HG03442 (cell line): ENCODE data around the gene ATP6V0D1.
"Not testable (repeated sequence)": the region's sequence is repeated elsewhere in the genome, so short reads cannot be mapped to it uniquely, and the experiment has no call there.

Source experiments
- ATAC-seq: cut with Tn5 transposase; IDR thresholded peaks from one replicate; pipeline ENCODE4 v1.9.1; 2021; ENCODE audit warnings: mild to moderate bottlenecking, moderate library complexity; ENCODE audit not compliant: unreplicated experiment

The ATP6V0D1 gene

DNA sequence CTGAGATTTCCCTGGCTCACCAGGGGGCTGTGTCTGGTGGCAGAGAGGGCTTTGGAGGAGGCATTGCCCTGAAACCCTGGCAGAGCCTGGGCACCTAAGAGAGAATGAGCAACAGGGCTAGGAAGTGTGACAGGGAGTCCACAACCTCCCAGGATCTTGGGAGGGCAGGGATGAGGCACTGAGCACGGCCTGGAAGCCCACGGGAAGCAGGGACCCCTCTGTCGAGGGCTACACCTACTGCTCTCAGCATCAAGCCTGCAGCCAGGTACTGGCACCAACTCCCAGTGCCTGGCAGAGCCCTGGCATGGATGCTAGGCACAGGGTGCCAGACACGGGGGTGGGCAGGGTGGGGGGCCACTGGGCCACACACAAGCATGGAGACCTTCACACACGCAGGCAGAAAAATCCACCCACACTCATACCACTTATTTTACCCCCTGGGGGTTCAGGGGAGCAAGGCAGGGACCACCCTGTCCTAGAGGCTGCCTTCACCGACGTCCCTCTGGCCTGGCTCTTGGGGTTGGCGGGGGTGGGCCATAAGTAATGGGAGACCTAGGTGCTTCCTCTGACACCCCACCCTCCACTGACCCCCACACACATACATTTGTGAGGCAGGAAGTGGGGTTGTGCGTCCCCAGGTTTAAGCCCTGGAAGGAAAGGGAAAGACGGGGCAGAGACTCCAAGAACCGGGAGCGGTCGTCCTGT, 51.0 kb downstream of the ATP6V0D1 start:
- ATAC-seq = no peak

- ATAC-seq = no peak
Observed at GRCh38 chr16:67429053-67429798, 51.7 kb downstream of the ATP6V0D1 start.

- ATAC-seq = no peak
Observed at GRCh38 chr16:67428146-67428731, 52.7 kb downstream of the ATP6V0D1 start.

GRCh38 chr16:67426950-67427349, 54.0 kb downstream of the ATP6V0D1 start:
- no peak for ATAC-seq

GRCh38 chr16:67426022-67426421, 54.9 kb downstream of the ATP6V0D1 start:
- ATAC-seq = no peak

DNA sequence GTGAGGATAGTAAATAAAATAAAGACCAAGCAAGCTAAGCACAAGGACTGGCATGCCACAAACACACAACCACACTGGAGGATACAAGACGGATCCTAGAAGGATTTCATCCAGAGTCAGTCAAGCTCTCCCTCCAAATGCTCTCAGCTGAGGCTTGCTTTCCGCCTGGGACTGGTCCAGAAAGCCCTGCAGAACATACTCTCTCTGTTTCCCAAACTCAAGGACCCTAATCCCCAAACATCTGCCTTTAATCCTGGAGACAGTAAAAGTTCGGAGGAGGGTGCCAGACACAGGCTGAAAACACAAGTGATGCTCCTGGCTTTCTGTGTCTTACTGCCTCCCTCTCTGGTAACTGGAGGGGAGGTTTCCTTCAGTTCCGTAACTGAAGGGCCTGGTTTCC, 55.4 kb downstream of the ATP6V0D1 start:
- no peak for ATAC-seq

- ATAC-seq = no peak
Observed at GRCh38 chr16:67425061-67425460, 55.9 kb downstream of the ATP6V0D1 start.

DNA sequence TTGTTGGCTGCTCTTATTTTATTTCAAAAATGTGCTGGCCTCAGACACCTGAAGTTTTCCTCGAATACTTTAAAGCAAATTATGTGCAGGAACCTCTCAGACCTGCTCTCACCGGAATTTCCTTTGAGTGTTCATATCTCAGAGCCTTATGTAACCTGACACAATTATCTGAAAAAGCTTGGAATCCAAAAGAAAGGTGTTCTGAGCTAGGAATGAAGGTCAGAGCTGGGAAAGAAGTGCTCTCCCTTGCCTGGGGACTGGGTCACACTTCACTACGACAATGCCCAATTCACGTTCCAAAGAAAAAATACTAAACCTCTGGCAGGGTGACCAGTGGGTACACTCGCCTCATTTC, 56.7 kb downstream of the ATP6V0D1 start:
- ATAC-seq = no peak

DNA sequence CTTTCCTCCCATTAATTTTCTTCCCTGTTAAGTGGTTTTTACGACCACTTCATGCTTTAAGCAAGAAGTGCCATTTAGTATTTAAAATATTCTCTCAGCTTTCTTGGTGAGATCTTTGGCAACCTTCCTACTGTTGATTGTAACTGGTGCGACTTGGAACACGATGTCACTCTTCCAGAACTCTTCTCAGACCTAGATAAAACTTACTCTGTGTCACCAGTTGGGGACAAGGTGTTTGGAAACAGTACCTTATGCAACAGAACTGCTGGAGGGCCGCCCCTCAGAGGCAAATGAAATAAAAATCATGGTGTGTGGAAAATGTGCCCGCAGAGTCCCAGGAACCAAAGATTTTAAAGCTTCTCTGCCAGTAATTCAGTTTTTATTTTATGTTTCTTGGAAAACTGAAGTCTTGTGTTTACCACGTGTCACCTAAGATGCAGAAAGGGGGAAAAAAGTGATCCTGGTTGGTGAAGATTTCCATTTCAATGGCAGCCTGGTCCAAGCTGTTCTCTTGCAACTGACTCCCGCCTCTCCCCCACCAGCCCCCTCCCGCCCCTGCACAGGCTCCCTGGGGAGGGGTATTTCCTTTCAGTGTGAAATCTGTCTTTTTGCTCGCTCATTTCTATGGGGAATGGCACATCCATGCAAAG, 57.2 kb downstream of the ATP6V0D1 start:
- no peak for ATAC-seq

DNA sequence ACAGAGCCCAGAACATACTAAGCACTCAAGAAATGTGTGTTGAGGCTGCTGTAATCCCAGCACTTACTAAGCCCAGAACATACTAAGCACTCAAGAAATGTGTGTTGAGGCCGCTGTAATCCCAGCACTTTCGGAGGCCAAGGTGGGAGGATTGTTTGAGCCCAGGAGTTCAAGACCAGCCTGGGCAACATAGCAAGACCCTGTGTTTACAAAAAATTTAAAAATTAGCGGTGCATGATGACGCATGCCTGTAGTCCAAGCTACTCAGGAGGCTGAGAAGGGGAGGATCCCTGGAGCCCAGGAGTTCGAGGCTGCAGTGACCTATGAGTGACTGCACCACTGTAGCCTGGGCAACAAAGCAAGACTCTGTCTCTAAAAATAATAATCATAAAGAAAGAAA, 57.9 kb downstream of the ATP6V0D1 start:
- ATAC-seq = no peak

DNA sequence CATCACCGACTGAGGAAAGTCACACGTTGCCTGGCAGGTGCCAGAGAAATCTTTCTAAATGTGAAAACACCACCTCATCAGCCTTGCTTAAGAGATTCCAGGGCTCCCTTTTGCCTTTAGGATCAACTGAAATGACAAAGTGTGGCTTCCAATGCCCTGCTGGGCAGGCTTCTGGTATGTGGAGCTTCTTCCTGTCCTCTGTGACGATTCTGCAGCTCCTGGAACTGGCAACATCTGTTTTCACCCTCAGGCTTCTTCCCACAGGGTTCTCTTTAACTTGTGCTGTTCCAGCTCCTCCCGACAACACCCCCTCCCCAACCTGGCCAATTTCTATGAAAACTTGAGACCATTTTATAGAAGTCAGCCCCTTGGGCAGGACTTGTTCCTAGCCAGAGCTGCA, 59.9 kb downstream of the ATP6V0D1 start:
- no peak for ATAC-seq

GRCh38 chr16:67419931-67420330, 61.0 kb downstream of the ATP6V0D1 start:
- no peak for ATAC-seq

DNA sequence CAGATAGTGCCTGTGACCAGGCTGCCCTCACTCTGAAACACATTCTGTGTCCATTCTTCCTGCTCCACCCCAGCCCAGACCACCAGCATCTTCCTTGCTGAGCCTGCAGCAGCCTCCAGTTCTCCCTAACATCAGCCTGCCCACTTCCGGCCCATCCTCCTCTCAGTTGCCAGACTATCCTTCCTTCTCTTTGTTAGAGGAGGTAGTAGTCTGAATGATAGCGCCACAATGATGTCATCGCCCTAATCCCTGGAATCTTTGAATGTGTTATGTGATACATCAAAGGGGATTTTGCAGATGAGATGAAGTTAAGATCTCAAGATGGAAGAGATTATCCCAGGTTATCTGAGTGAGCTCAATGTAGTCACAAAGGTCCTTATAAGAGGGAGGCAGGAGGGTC, 61.5 kb downstream of the ATP6V0D1 start:
- ATAC-seq = no peak

- no peak for ATAC-seq
Observed at GRCh38 chr16:67417333-67418061, 63.5 kb downstream of the ATP6V0D1 start.

DNA sequence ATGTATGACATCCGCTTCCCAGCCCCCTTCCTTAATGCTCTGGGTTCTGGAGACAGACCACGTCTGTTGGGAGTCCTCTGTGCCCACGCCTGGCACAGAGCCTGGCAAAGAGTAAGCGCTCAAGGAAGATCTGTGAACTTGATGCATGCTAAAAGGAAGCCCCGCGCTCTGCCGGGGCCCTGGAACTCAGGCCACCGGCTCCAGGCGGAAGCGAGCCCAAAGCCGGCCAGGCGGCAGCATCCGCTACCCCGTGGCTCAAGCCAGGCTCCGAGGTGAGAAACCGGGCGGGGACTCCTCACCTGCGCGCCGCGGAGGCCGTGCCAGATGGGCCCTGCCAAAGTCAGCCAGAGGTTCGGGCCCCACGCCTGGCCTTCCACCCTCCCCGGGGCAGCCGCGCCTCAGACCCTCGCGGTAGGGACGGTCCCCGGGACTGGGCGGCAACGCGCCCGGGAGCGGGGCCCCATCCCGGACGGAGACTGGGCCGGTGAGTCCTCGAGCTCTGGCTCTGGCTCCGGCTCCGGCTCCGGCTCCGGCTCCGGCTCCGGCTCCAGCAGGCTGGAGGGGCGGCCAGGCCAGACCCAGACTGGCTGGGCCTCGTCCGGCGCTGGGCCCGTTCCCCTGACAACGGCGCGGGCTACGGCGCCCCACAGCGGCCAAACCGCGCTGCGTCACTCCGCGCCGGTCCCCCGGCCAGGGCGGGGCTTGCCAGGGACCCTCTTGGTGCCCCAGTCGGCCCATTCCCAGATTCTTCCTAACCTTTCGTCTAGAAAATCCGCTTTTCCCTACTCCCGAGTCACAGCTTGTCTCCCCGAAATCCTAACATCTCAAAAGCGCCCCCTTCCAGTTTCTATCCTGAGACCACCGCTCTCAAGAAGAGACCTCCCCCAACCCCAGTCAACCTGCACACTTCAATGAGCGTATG, 64.8 kb downstream of the ATP6V0D1 start, which contains the start of gene ZDHHC1:
Gene ZDHHC1 (minus strand): TSS at position 606 of the 922 bp plus-strand sequence. CDS start 8,702 bp downstream, outside the sequence.
- ATAC-seq = peak; percentile 80

DNA sequence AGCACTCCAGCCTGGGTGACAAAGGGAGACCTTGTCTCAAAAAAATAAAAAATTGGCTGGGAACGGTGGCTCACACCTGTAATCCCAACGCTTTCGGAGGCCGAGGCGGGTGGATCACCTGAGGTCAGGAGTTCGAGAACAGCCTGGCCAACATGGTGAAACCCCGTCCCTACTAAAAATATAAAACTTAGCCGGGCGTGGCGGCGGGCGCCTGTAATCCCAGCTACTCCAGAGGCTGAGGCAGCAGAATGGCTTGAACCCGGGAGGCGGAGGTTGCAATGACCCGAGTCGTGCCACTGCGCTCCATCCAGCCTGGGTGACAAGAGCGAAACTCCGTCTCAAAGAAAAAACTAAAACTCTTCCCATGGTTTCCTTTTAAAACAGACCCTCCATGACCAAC, 65.5 kb downstream of the ATP6V0D1 start:
- not testable (repeated sequence) for ATAC-seq

- no peak for ATAC-seq
Observed at GRCh38 chr16:67413978-67414911, 66.7 kb downstream of the ATP6V0D1 start.

GRCh38 chr16:67412294-67412693, 68.7 kb downstream of the ATP6V0D1 start:
- ATAC-seq = no peak

GRCh38 chr16:67411339-67411738, 69.6 kb downstream of the ATP6V0D1 start:
- ATAC-seq = no peak
